Measurements from ENCODE around the gene B4GALT2. TPM values are rescaled to one million over a fixed set of nuclear protein-coding genes. Genes with fewer than 3 reads are reported as not detected.

The B4GALT2 gene
- total RNA-seq, 1 donor from 2014 or later = 19.6 TPM

DNA sequence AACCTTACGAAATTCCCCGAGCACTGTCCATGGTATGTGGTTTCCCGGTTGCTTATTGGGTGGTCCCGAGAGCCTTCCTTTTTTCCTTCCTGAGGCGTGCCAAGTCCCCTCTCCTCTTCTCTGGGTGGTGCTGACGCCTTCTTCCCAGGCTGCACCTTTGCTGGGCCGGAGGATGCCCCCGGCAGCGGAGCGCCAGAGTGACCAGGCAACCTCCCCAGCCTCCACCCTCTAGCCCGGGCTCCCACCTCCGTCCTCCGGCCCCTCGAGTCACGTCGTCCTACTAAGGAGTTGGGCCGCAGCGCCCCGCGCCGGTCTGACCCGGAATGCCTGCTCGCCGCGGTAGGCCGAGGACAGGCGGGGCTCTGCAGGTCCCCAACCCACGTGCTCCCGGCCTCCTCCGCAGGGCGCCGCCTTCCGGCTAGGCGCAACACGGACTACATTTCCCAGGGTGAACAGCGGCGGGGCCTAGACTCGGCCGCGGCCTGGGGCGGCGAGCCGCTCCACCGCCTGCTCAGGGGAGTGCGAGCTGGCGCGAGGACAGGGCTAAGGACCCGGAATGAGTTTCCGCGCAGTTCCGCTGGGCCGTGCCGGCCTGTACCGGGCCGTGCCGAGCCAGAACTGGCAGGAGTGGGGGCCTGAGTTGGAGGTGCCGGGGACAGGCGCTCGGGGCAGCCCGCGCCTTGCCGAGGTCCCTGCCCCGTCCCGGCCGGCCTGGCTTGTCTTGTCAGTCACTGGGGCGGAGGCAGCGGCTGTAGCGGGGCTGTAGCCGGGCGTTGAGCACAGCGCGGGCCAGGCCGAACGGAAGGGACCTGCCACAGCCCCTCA, 32.6 kb upstream of the B4GALT2 start, which contains the start of gene IPO13:
IPO13 (plus strand) TSS at position 715 of the 825 bp plus-strand sequence. CDS start 651 bp downstream, outside the sequence.
- DNase-seq = peak; percentile 97

DNA sequence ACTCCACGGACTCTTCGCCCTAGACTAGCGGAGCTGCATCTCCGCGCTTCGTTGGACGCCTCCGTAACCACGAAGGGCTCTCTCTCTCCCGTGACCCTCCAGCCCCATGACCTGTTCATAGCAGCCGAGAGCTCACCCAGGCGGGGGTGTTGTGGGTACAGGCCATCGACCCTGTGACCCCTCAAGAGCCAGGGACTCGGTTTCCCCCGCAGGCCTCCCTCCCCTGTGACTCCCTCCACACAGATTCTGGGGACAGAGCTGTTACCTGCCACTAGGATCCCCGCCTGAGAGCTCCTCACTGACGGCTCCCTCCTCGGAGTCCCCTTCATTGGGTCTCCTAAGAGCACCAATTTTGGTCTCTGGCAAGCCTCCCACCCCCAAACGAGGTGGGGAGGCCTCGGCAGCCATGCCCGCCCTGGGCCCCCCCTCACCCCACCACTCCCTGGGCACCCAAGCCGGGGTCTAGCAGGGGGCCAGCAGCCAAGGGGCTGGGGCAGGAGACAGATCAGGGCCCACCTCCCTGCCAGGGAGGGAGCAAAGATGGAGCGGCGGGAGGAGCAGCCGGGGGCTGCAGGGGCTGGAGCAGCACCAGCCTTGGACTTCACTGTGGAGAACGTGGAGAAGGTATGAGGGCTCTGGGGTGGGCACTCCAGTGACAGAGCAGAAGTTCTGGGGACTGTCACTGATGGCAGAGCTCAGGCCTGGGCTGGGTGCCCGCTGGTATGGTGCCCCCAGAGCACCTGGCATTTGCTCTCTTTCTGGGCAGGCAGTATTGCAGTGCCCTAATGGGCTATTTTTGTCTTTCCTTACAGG, 31.7 kb upstream of the B4GALT2 start:
- peak; percentile 32 for DNase-seq

DNA sequence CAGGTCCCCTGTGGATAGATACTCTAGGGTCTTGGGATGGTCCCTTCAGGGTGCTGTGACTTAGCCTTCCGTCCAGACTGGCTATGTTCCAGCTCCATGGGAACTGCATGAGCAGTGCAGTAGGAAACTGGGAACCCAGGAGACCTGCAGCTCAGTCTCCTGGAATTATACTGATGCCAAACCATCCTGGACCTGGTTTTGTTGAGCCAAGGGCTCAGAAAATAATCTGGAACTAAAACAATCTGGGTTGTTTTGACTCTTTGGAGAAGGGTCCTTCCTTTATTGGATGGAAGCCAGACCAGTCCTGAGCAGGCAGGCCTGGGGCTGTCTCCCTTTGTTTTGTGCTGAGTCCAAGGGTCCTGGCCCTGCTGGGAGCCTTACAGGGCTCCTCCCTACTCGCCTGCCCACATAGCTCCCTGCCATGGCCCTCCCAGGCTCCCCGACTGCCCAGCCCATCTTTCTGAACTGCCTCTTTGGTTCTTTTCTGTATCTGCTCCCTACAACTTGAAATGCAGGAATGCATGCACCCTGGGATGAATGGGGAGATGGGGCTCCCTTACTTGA, 31.1 kb upstream of the B4GALT2 start:
- DNase-seq = no peak

DNA sequence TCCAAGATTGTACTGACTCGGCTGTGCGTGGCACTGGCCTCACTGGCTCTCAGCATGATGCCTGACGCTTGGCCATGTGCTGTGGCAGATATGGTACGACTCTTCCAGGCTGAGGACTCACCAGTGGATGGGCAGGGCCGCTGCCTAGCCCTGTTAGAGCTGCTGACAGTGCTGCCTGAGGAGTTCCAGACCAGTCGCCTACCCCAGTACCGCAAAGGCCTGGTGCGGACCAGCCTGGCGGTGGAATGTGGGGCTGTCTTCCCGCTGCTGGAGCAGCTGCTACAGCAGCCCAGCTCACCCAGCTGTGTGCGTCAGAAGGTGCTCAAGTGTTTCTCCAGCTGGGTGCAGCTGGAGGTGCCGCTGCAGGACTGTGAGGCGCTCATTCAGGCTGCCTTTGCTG, 29.3 kb upstream of the B4GALT2 start:
- DNase-seq = peak; percentile 85

DNA sequence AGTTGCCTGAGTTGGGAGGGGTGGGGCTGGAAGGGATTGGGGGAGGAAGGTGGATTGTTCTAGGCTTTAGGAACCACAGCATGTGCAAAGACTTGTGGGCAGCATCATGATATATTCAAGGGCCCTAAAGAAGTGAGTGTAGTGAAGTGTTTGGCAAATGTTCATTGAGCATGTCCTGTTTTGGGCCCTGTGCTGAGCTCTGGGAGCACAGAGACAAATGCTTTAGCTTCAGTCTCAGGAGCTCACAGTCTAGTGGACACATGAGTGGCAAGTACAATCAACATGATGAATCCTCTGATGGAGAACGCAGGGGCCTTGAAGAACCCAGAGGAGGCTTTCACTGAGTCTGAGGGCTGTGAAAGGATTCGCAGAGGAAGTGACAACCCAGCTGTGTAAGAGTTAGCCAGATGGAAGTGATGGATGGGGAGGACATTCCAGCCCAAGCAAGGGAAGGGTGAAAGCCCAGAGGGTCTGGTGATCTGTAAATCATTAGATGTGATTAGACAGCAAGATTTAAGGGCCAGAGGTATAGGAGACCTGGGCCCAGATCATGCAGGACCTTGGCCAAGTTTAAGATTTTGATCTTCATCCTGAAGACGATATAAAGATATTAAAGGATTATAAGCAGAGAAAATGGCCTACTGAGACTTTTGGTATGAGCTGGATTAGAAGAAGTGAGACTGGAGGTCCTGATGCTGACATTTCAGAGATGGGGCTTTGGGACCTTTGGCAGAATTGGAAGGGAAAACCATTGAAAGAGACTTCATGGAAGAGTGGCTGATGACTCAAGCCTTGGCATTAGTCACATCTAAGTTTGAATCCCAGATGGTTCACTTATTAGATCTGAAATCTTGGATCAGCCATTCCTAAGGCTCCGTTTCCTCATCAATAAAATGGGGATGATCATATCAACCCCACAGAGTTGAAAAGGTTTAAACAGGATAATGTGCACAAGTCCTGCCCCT, 27.7 kb upstream of the B4GALT2 start:
- DNase-seq = no peak

DNA sequence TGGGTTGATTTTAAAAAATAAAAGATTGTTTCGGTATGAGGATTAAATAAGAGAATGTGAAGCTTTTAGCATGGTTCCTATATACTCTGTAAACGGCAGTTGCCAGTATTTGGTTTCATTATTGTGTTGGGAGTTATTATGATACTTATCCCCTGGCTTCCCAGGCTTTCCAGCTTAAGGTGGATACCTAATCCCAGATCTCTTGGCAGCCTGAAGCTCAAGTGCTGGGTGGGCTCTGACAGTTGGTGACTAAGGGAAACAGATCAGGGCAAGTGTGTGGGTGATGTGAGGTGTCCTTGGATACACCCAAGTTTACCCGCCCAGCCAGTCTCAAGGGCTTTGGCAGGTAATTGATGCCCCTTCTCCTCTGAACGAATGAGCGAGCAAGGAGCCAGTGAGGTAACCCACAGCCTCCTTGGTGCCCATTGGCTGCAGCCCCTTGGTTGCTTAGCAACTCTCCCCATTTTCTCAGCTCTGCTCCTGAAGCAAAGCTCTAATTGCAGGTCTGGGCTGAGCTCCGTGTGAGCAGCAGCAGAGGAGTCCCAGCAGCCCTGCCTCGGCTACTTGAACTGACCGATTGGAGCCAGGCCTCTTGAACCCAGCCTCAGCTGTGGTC, 26.2 kb upstream of the B4GALT2 start:
- peak; percentile 68 for DNase-seq

GRCh38 chr1:43953361-43953760, 25.6 kb upstream of the B4GALT2 start:
- no peak for DNase-seq

DNA sequence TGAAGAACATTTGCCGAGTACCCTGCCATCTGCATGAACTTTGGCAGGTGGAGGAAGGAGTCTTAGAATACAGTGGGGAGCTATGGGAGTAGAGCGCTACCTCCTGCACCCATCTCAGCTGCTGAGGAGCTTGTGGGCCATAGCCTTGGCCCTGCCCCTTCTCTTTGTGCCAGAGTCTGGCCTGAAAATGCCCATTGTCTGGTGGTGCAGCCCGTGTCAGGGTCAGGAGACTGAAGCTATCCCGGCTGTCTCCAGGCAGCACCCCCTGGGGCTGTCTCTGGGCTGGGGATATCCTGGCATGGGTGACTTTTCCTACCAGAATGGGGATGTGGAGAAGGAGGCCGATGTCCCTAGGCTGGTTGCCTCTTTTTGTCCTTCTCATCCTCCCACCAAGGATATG, 25.0 kb upstream of the B4GALT2 start:
- DNase-seq = no peak

DNA sequence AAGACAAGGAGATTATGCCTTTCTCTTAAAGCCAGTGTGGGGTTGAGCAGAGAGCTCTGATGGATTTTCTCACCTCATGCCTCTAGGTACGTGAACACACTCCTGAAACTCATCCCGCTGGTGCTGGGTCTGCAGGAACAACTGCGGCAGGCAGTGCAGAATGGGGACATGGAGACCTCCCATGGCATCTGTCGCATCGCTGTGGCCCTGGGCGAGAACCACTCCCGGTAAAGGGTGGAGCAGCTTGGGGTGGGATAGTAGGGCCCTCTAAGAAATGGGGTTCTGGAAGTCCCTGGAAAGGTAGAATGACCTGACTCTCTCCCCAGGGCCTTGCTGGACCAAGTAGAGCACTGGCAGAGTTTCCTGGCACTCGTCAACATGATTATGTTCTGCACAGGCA, 22.8 kb upstream of the B4GALT2 start:
- no peak for DNase-seq

GRCh38 chr1:43957407-43958040, 21.5 kb upstream of the B4GALT2 start:
- DNase-seq = no peak

GRCh38 chr1:43958351-43959255, 20.4 kb upstream of the B4GALT2 start:
- no peak for DNase-seq

GRCh38 chr1:43960798-43961197, 18.2 kb upstream of the B4GALT2 start:
- DNase-seq = no peak

GRCh38 chr1:43961692-43962091, 17.3 kb upstream of the B4GALT2 start:
- no peak for DNase-seq

GRCh38 chr1:43962324-43962723, 16.7 kb upstream of the B4GALT2 start:
- no peak for DNase-seq

- DNase-seq = no peak
Observed at GRCh38 chr1:43963006-43963405, 16.0 kb upstream of the B4GALT2 start.

DNA sequence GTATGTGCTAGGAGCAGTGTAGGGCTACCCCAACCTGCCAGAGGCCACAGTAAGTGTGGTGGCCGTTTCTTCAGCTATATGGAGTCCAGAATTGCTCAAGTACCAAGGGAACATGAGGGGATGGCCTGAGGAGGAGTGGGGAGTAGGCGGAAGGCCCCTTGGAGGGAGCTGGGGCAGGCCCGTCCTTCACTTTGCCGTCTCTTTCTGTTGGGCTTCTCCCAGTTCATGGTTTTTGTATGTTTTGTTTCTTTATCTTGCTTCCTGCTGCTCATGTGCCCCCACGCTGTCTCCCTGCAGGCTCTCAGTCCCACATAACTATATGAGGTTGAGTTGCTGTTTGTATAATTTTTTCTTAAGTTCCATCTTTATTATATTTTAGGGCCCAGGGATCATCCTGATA, 15.1 kb upstream of the B4GALT2 start:
- no peak for DNase-seq

DNA sequence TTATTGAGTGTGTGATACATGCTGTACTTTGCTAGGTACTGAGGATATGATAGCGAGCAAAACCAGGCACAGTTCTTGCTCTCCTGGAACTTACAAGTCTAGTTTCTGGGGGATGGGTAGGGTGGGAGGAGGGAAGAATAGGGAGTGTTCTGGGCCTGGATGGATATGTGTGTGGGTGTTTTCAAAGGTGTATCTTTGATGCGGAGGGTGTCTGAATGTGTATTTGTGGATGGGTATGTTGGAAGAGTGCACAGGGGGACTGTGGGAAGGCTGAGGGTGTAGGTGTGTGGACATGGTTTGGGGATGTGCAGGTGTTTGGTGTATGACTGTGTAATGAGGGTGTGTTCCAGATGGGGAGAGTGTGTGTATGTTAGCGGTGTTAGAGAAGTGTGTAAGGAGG, 13.7 kb upstream of the B4GALT2 start:
- no peak for DNase-seq

GRCh38 chr1:43968348-43968948, 10.6 kb upstream of the B4GALT2 start:
- peak; percentile 63 for DNase-seq

DNA sequence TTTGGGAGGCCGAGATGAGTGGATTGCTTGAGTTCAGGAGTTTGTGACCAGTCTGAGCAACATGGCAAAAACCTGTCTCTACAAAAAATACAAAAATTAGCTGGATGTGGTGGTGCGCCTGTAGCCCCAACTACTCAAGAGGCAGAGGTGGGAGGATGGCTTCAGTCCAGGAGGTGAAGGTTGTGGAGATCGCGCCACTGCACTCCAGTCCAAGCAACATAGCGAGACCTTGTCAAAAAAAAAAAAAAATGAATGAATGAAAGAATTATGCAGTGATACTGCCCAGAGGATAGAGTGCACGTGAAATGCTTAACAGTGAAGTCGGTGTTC, 9.6 kb upstream of the B4GALT2 start:
- DNase-seq = no peak

All from tongue (tissue), 2 donors.